HCT116 (cell line): ENCODE data around the gene SYNRG. TPM values are rescaled to one million over a fixed set of nuclear protein-coding genes. Genes with fewer than 3 reads are reported as not detected.
A peak's percentile ranks its signal among the peaks of the same experiment; 100 is the strongest.

ENCODE experiments used
- ATAC-seq: fragments of 200-7000 bp; cut with Tn5 transposase; 2 replicates; pipeline ENCODE4 v1.9.1; 2020; ENCODE audit warnings: mild to moderate bottlenecking, moderate library complexity
- BruUV-seq: library from RNA; stranded (reverse); fragments of 400-500 nt; replicated peaks from 2 replicates; lab custom pipeline; 2021; lab: Mats Ljungman, UMichigan
- CTCF ChIA-PET: fragments of 300-600 bp; sonication (Branson Sonifier 250); formaldehyde crosslinking; loops from one replicate; lab custom pipeline; 2021; ENCODE audit warnings: antibody characterized with exemption; lab: Charles Lee
- POLR2A ChIA-PET: fragments of 300-600, 350-600 bp; sonication (Branson Sonifier 250); formaldehyde crosslinking; loops from one replicate; lab custom pipeline; 2021; ENCODE audit warnings: antibody characterized with exemption; lab: Charles Lee
- RAD21 ChIA-PET, 2 experiments: fragments of 300-600 bp; sonication (Branson Sonifier 250); formaldehyde crosslinking; loops; one replicate each; lab custom pipeline; 2023; ENCODE audit warnings: low total read pairs in 2 of 2; ENCODE audit not compliant: uncharacterized antibody in 2 of 2, unreplicated experiment in 2 of 2, low non-redundant PET in 1 of 2; lab: Charles Lee
- DNase-seq: peaks from one replicate; pipeline ENCODE4 v3.0.0-alpha.2; 2010; ENCODE audit warnings: low read depth, low spot score
- H2AFZ ChIP-seq: fragments of 200-600 bp; shearing (Covaris generic), sonication (generic); 2 replicates; pipeline ENCODE4 v1.6.1; 2017; ENCODE audit warnings: low read depth, mixed run types, mixed read lengths, antibody characterized with exemption, low read length; ENCODE audit not compliant: poor library complexity, severe bottlenecking
- H3K27ac ChIP-seq: 2 replicates; pipeline ENCODE4 v1.5.1; 2012; ENCODE audit warnings: low read depth, low read length
- H3K27me3 ChIP-seq: fragments of 200-600 bp; sonication (generic); 2 replicates; pipeline ENCODE4 v1.6.1; 2016; ENCODE audit warnings: mixed run types, low read length, mixed read lengths; ENCODE audit not compliant: insufficient read depth
- H3K36me3 ChIP-seq, 2 experiments: fragments of 200-500 bp in 1 of 2; fragments of 200-600 bp in 1 of 2; sonication (Bioruptor generic) in 1 of 2; sonication (generic) in 1 of 2; 2 replicates each; pipeline versions ENCODE4 v1.5.1 to v1.6.1; 2014 to 2016; ENCODE audit warnings: low read length in 2 of 2, inconsistent platforms in 1 of 2, mixed read lengths in 1 of 2, mixed run types in 1 of 2; ENCODE audit not compliant: insufficient read depth in 2 of 2, control insufficient read depth in 1 of 2
- H3K4me1 ChIP-seq, 2 experiments: fragments of 200-600 bp in 1 of 2; sonication (generic) in 1 of 2; 2 replicates each; pipeline versions ENCODE4 v1.5.1 to v1.6.1; 2012 to 2017; ENCODE audit warnings: low read length in 2 of 2, inconsistent platforms in 1 of 2, mild to moderate bottlenecking in 1 of 2, mixed read lengths in 1 of 2, mixed run types in 1 of 2, moderate library complexity in 1 of 2; ENCODE audit not compliant: insufficient read depth in 2 of 2, control insufficient read depth in 1 of 2
- H3K4me2 ChIP-seq: fragments of 200-600 bp; sonication (generic); 2 replicates; pipeline ENCODE4 v1.6.1; 2017; ENCODE audit warnings: mixed run types, low read length, mixed read lengths
- H3K4me3 ChIP-seq, 2 experiments: fragments of 200-600 bp in 1 of 2; sonication (generic) in 1 of 2; replicated peaks in 1 of 2; 2 replicates each; pipeline ENCODE4 v1.5.1; 2011 to 2016; ENCODE audit warnings: low read length in 2 of 2, control low read depth in 1 of 2, low read depth in 1 of 2, mild to moderate bottlenecking in 1 of 2, mixed read lengths in 1 of 2, mixed run types in 1 of 2
- H3K79me2 ChIP-seq: fragments of 200-600 bp; sonication (generic); 2 replicates; pipeline ENCODE4 v1.6.1; 2017; ENCODE audit warnings: mild to moderate bottlenecking, mixed run types, low read length, moderate library complexity, mixed read lengths; ENCODE audit not compliant: insufficient read depth
- H3K9ac ChIP-seq: fragments of 200-600 bp; sonication (generic); 2 replicates; pipeline ENCODE4 v1.6.1; 2016; ENCODE audit warnings: low read length, mixed read lengths
- H3K9me2 ChIP-seq: fragments of 200-600 bp; sonication (generic), shearing (Covaris generic); 2 replicates; pipeline ENCODE4 v1.6.1; 2017; ENCODE audit warnings: mixed run types, mild to moderate bottlenecking, moderate library complexity; ENCODE audit not compliant: insufficient read depth
- H3K9me3 ChIP-seq, 2 experiments: fragments of 200-500 bp in 1 of 2; fragments of 200-600 bp in 1 of 2; sonication (Bioruptor generic) in 1 of 2; sonication (generic) in 1 of 2; 2 replicates each; pipeline ENCODE4 v1.6.1; 2014 to 2017; ENCODE audit warnings: low read length in 2 of 2, mixed read lengths in 2 of 2, inconsistent platforms in 1 of 2, low read depth in 1 of 2, mild to moderate bottlenecking in 1 of 2, mixed run types in 1 of 2, moderate library complexity in 1 of 2; ENCODE audit not compliant: control insufficient read depth in 1 of 2, insufficient read depth in 1 of 2
- H4K20me1 ChIP-seq: fragments of 200-600 bp; sonication (generic), shearing (Covaris generic); 2 replicates; pipeline ENCODE4 v1.6.1; 2017; ENCODE audit warnings: mixed run types, mild to moderate bottlenecking, moderate library complexity; ENCODE audit not compliant: insufficient read depth
- CBX3 ChIP-seq: IDR thresholded peaks from 2 replicates; pipeline ENCODE4 v1.6.1; 2012; ENCODE audit warnings: low read depth
- SP1 ChIP-seq: IDR thresholded peaks from 2 replicates; pipeline ENCODE4 v1.6.1; 2012; ENCODE audit warnings: low read depth
- SRF ChIP-seq: IDR thresholded peaks from 2 replicates; pipeline ENCODE4 v1.6.1; 2012; ENCODE audit warnings: low read depth
- TCF7L2 ChIP-seq: IDR thresholded peaks from 2 replicates; pipeline ENCODE4 v1.7.0; 2011; ENCODE audit warnings: borderline replicate concordance, inconsistent platforms; ENCODE audit not compliant: insufficient read depth, insufficient read length; ENCODE audit errors: extremely low read depth
- ZNF274 ChIP-seq: fragments of 200-500 bp; sonication (Bioruptor generic); IDR thresholded peaks from 2 replicates; pipeline ENCODE4 v1.6.1; 2014; ENCODE audit warnings: mild to moderate bottlenecking, low read depth, low read length, inconsistent platforms
- intact Hi-C: fragments of 100-400 bp; cut with micrococcal nuclease; formaldehyde crosslinking; loops from 2 replicates; pipeline ENCODE4 v1.10.0; 2022
- total RNA-seq: library from RNA; stranded (reverse); gene quantifications from one replicate; pipeline ENCODE4 v1.2.1, GENCODE V29; 2021; ENCODE audit not compliant: unreplicated experiment
- TF ChIP-seq, protein P1 (sequence below), 3 experiments: fragments of 200-600 bp in 1 of 3; sonication (generic) in 1 of 3; IDR thresholded peaks in 2 of 3; conservative IDR thresholded peaks in 1 of 3; 2 replicates each; pipeline ENCODE4 v1.5.1; 2012 to 2017; ENCODE audit warnings: low read depth in 2 of 3, low read length in 2 of 3, antibody characterized with exemption in 1 of 3, borderline replicate concordance in 1 of 3, control low read depth in 1 of 3, mild to moderate bottlenecking in 1 of 3, mixed read lengths in 1 of 3, mixed run types in 1 of 3, moderate library complexity in 1 of 3; ENCODE audit not compliant: insufficient read depth in 1 of 3
- TF ChIP-seq, protein P2 (sequence below): IDR thresholded peaks from 2 replicates; pipeline ENCODE4 v1.6.1; 2012

Gene SYNRG
- total RNA-seq, 1 experiment from 2014 or later: 23.8 TPM

DNA sequence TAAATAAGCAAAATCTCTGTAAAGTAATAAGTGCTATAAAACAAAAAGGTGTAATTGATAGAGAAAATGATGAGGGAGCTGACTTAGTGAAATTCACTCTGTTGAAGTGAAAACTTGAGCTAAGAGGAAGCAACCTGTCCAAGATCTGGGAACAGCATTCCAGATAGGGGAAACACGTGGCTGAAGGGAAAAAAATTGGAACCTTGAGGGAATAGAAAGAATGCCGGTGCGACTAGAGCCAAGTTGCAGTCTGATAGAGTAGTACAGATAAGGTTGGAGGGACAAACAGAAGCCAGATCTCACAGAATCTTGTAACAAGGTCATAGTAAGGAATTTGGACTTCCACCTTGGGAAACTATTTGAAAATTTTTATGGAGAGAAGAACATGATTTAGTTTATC is 34.7 kb upstream of the SYNRG start:
- no TSS peak for BruUV-seq
- H3K9me2 ChIP-seq: no peaks in the 10 kb centered on the region
- no peak for DNase-seq
- RAD21 ChIA-PET: no interaction called here
- peak overlapping the region; percentile 97 for H2AFZ ChIP-seq
- peaks cover 5 to 12% of the 10 kb centered on the region in 2 experiments; a peak in 3 of 4 replicates for H3K4me1 ChIP-seq
- ATAC-seq: no peak
- peaks cover 7 to 10% of the 10 kb centered on the region in 2 experiments; a peak in 3 of 4 replicates for H3K36me3 ChIP-seq
- intact Hi-C loops: no loop called here
- H3K4me3 ChIP-seq: peak overlapping the region; percentile 69 to 90
- POLR2A ChIA-PET: interaction anchor here (2.0 kb wide), 1 partner anchor 35 kb away, joined by 6 read pairs; the partner anchor contains the start of gene SYNRG
- H3K27ac ChIP-seq: no peak overlapping the region
- H3K79me2 ChIP-seq: peaks cover 41% of the 10 kb centered on the region
- H3K9me3 ChIP-seq: no peaks in the 10 kb centered on the region
- peaks cover 22% of the 10 kb centered on the region; the same call in 1 of the 2 replicates for H3K27me3 ChIP-seq
- H3K9ac ChIP-seq: peak overlapping the region; percentile 80
- TF ChIP-seq, protein P1, sequence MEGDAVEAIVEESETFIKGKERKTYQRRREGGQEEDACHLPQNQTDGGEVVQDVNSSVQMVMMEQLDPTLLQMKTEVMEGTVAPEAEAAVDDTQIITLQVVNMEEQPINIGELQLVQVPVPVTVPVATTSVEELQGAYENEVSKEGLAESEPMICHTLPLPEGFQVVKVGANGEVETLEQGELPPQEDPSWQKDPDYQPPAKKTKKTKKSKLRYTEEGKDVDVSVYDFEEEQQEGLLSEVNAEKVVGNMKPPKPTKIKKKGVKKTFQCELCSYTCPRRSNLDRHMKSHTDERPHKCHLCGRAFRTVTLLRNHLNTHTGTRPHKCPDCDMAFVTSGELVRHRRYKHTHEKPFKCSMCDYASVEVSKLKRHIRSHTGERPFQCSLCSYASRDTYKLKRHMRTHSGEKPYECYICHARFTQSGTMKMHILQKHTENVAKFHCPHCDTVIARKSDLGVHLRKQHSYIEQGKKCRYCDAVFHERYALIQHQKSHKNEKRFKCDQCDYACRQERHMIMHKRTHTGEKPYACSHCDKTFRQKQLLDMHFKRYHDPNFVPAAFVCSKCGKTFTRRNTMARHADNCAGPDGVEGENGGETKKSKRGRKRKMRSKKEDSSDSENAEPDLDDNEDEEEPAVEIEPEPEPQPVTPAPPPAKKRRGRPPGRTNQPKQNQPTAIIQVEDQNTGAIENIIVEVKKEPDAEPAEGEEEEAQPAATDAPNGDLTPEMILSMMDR (IDR thresholded peaks at IDR 0.05 in 2 of 3, conservative IDR thresholded peaks at IDR 0.05 in 1 of 3; ENCODE audit: borderline replicate concordance in 1 of 3, insufficient read depth in 1 of 3, low read depth in 2 of 3, low read length in 2 of 3): no peak
- TF ChIP-seq SRF (no peak), TCF7L2 (no peak), SP1 (no peak), CBX3 (no peak), ZNF274 (no peak)
- TF ChIP-seq, protein P2, sequence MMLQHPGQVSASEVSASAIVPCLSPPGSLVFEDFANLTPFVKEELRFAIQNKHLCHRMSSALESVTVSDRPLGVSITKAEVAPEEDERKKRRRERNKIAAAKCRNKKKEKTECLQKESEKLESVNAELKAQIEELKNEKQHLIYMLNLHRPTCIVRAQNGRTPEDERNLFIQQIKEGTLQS: no peak
- CTCF ChIA-PET: no interaction called here
- no peaks in the 10 kb centered on the region for H4K20me1 ChIP-seq
- peak overlapping the region; percentile 74 for H3K4me2 ChIP-seq
